ENCODE measurements around the gene TBCD. TPM values are rescaled to one million over a fixed set of nuclear protein-coding genes. Genes with fewer than 3 reads are reported as not detected.

The TBCD gene
- total RNA-seq, 6 experiments from 2014 or later: 47.3 to 67.6 (median 62.5) TPM

DNA sequence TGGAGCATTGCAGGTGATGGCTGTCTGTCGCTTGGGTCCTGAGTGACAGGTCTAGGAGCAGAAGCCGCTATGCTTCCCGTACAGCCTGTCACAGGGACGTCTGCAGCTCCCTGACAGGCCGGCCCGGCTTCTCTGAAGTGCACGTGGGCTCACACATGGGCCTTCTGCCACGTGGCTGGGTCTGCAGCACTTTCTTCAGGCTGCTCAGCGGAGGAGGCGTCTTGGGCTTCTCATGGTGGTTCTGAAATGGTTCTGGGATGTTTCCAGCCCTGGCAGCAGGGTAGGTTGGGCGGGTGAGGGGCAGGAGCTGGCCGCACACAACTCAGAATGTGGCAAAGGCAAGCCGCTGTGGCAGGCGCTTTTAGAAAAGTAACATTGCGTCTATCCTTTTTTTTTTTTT, 168.3 kb downstream of the TBCD start:
- no peaks in the 10 kb centered on the region for H3K36me3 Mint-ChIP-seq (ENCODE audit: low read depth)
- no peak overlapping the region for H3K4me3 Mint-ChIP-seq
- DNase-seq: no peak
- peaks cover 1% of the 10 kb centered on the region; the same call in 1 of the 2 replicates for H3K27me3 Mint-ChIP-seq (ENCODE audit: insufficient read depth)
- TF ChIP-seq, protein P1, sequence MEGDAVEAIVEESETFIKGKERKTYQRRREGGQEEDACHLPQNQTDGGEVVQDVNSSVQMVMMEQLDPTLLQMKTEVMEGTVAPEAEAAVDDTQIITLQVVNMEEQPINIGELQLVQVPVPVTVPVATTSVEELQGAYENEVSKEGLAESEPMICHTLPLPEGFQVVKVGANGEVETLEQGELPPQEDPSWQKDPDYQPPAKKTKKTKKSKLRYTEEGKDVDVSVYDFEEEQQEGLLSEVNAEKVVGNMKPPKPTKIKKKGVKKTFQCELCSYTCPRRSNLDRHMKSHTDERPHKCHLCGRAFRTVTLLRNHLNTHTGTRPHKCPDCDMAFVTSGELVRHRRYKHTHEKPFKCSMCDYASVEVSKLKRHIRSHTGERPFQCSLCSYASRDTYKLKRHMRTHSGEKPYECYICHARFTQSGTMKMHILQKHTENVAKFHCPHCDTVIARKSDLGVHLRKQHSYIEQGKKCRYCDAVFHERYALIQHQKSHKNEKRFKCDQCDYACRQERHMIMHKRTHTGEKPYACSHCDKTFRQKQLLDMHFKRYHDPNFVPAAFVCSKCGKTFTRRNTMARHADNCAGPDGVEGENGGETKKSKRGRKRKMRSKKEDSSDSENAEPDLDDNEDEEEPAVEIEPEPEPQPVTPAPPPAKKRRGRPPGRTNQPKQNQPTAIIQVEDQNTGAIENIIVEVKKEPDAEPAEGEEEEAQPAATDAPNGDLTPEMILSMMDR (IDR thresholded peaks at IDR 0.05): no peak
- H3K27ac Mint-ChIP-seq: no peak overlapping the region
- no peaks in the 10 kb centered on the region for H3K9me3 Mint-ChIP-seq
- H3K4me1 Mint-ChIP-seq (ENCODE audit: low read depth): no peaks in the 10 kb centered on the region

DNA sequence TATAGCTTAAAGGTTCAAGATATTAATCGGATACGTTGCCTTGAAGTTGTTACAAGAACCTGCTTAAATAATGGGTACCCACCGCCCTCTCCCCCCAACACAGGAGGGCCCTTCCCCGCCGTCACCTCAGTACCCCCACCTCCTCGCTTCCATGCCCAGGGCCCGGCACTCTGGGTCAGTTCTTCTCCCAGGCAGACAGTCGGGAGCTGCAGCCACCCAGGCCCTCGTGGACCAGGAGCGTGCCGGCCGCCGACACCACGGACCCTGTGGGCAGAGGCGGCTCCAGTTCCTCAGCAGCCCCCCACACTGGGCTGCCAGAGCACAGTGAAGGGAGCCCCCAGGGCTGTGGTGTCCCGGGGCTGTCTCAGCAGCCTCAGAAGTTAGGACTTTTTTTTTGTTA, 168.8 kb downstream of the TBCD start:
- TF ChIP-seq, protein P1 (IDR thresholded peaks at IDR 0.05): no peak
- peaks cover 1% of the 10 kb centered on the region; the same call in 1 of the 2 replicates for H3K27me3 Mint-ChIP-seq (ENCODE audit: insufficient read depth)
- no peak overlapping the region for H3K27ac Mint-ChIP-seq
- DNase-seq: no peak
- no peaks in the 10 kb centered on the region for H3K36me3 Mint-ChIP-seq (ENCODE audit: low read depth)
- no peaks in the 10 kb centered on the region for H3K9me3 Mint-ChIP-seq
- H3K4me3 Mint-ChIP-seq: no peak overlapping the region
- no peaks in the 10 kb centered on the region for H3K4me1 Mint-ChIP-seq (ENCODE audit: low read depth)

DNA sequence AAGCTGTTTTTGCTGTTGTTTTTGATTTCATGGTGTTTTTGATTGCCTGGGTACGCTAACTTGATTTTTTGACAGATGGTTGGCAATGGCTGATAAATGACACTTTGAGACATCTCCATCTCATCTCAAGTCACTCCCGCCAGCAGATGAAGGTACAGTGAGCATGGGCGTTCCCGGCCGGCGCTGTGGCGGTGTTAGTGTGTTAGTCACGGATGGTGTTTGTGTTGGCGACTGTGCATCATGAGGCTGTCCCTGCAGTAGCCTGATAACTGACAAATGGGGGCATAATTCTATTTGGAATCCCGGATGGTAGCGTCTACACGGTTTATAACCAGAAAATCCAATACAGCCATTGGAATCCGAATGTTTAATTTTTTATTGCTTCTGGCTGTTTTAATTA, 169.6 kb downstream of the TBCD start:
- DNase-seq: no peak
- TF ChIP-seq, protein P1 (IDR thresholded peaks at IDR 0.05): no peak
- Mint-ChIP-seq H3K4me1 (ENCODE audit: low read depth) (no peaks in the 10 kb centered on the region), H3K9me3 (no peaks in the 10 kb centered on the region), H3K4me3 (no peak overlapping the region), H3K36me3 (ENCODE audit: low read depth) (0 out of 2 replicates have a peak, but pooled peaks cover 2% of the 10 kb centered on the region), H3K27ac (no peak overlapping the region), H3K27me3 (ENCODE audit: insufficient read depth) (no peaks in the 10 kb centered on the region)

DNA sequence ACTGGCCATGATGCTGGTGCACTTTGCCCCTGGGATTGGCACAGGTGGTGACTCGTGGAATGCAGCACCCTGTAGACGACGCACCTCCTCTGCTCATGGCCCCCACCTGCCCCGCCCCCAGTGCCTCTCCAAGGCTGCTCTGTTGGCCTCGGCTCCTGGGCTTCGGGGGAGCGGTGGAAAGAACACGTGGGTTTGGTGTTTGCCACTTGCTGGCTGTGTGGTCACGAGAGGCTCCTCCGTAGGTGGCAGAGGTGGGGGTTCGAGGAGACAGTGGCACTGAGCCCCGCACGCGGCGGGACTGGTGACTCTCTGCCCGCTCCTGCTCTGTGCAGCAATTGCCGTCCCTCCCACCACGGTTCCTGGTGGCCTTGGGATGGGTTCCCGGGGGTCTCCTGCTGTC, 170.8 kb downstream of the TBCD start:
- Mint-ChIP-seq H3K36me3 (ENCODE audit: low read depth) (peaks cover 13% of the 10 kb centered on the region; the same call in 1 of the 2 replicates), H3K27me3 (ENCODE audit: insufficient read depth) (no peaks in the 10 kb centered on the region), H3K9me3 (no peaks in the 10 kb centered on the region), H3K4me1 (ENCODE audit: low read depth) (no peaks in the 10 kb centered on the region), H3K27ac (no peak overlapping the region), H3K4me3 (no peak overlapping the region)
- no peak for DNase-seq
- TF ChIP-seq, protein P1 (IDR thresholded peaks at IDR 0.05): no peak

DNA sequence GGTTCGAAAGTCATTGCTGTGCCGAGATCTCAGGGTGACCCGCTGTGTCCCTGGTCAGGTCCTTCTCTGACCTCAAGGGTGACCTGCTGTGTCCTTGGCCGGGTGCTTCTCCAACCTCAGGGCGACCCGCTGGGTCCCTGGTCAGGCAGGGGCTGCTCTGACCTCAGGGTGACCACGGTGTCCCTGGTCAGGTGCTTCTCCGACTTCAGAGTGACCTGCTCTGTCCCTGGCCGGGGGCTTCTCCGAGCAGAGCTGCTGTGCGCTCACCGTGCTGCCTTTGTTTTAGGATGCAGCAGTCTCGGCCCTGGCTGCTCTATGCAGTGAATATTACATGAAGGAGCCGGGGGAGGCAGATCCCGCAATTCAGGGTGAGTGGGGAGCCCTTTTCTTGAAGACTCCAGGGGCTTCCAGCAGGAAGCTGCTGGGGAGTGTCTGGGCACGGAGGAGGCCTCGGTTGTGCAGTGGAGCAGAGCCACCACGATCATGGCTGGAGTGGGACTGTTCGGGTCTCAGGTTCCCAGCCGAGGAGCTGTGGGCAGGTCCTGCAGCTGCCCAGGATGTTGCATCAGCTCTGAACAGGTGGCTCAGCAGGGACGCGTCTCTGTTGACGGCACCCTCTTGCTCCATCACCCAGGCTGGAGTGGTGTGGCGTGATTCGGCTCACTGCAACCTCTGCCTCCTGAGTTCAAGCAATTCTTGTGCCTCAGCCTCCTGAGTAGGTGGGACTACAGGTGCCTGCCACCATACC, 171.7 kb downstream of the TBCD start:
- Mint-ChIP-seq H3K4me1 (ENCODE audit: low read depth) (no peaks in the 10 kb centered on the region), H3K27me3 (ENCODE audit: insufficient read depth) (no peaks in the 10 kb centered on the region), H3K27ac (no peak overlapping the region), H3K9me3 (no peaks in the 10 kb centered on the region), H3K36me3 (ENCODE audit: low read depth) (peaks cover 15% of the 10 kb centered on the region; the same call in 1 of the 2 replicates), H3K4me3 (no peak overlapping the region)
- DNase-seq: no peak
- TF ChIP-seq, protein P1 (IDR thresholded peaks at IDR 0.05): no peak

Data from HFFc6 (cell line).